HEK293T (cell line): ENCODE results near the gene MRAP.

Experiments
- CTCF ChIA-PET: fragments of 350-600 bp; formaldehyde crosslinking; extraction: SDS; loops from one replicate; lab custom pipeline; 2021; ENCODE audit warnings: antibody characterized with exemption, inconsistent platforms; lab: Yijun Ruan, JAX
- POLR2A ChIA-PET: fragments of 350-600 bp; formaldehyde crosslinking; extraction: SDS; loops from one replicate; lab custom pipeline; 2020; ENCODE audit warnings: antibody characterized with exemption, inconsistent platforms; lab: Yijun Ruan, JAX
- DNase-seq: peaks from one replicate; pipeline ENCODE4 v3.0.0; 2012; ENCODE audit warnings: mixed read lengths; ENCODE audit errors: extremely low spot score
- ARNT ChIP-seq: fragments of 450-650 bp; IDR thresholded peaks from 2 replicates; pipeline ENCODE4 v1.6.1; 2017; ENCODE audit warnings: mild to moderate bottlenecking
- BHLHE40 ChIP-seq: fragments of 450-650 bp; IDR thresholded peaks from 2 replicates; pipeline ENCODE4 v1.6.1; 2016; ENCODE audit warnings: mild to moderate bottlenecking, moderate library complexity, borderline replicate concordance
- CTBP1 ChIP-seq: fragments of 450-650 bp; IDR thresholded peaks from 2 replicates; pipeline ENCODE4 v1.6.1; 2016; ENCODE audit warnings: borderline replicate concordance
- ELF4 ChIP-seq: fragments of 450-650 bp; IDR thresholded peaks from 2 replicates; pipeline ENCODE4 v1.6.1; 2017; ENCODE audit warnings: antibody characterized with exemption
- FOXA1 ChIP-seq: fragments of 450-650 bp; IDR thresholded peaks from 2 replicates; pipeline ENCODE4 v1.6.1; 2016; ENCODE audit warnings: mild to moderate bottlenecking
- FOXK2 ChIP-seq: fragments of 450-650 bp; IDR thresholded peaks from 2 replicates; pipeline ENCODE4 v1.6.1; 2016; ENCODE audit warnings: mild to moderate bottlenecking
- FOXM1 ChIP-seq: fragments of 450-650 bp; IDR thresholded peaks from 2 replicates; pipeline ENCODE4 v1.6.1; 2017; ENCODE audit warnings: mild to moderate bottlenecking, borderline replicate concordance
- HDGF ChIP-seq: fragments of 450-650 bp; IDR thresholded peaks from 2 replicates; pipeline ENCODE4 v1.6.1; 2017; ENCODE audit warnings: antibody characterized with exemption, borderline replicate concordance
- L3MBTL2 ChIP-seq: fragments of 450-650 bp; conservative IDR thresholded peaks from 2 replicates; pipeline ENCODE4 v1.6.1; 2016; ENCODE audit warnings: mild to moderate bottlenecking
- LEF1 ChIP-seq: fragments of 450-650 bp; IDR thresholded peaks from 2 replicates; pipeline ENCODE4 v1.6.1; 2017; ENCODE audit warnings: mild to moderate bottlenecking, borderline replicate concordance
- NFRKB ChIP-seq: fragments of 450-650 bp; IDR thresholded peaks from 2 replicates; pipeline ENCODE4 v1.6.1; 2016; ENCODE audit warnings: mild to moderate bottlenecking, moderate library complexity
- SP1 ChIP-seq: fragments of 450-650 bp; IDR thresholded peaks from 2 replicates; pipeline ENCODE4 v1.6.1; 2017
- SUZ12 ChIP-seq: fragments of 450-650 bp; IDR thresholded peaks from 2 replicates; pipeline ENCODE4 v1.6.1; 2016; ENCODE audit warnings: mild to moderate bottlenecking
- TARDBP ChIP-seq: fragments of 450-650 bp; IDR thresholded peaks from 2 replicates; pipeline ENCODE4 v1.6.1; 2016
- ZNF384 ChIP-seq: fragments of 450-650 bp; IDR thresholded peaks from 2 replicates; pipeline ENCODE4 v1.6.1; 2016
- TF ChIP-seq, protein P1 (sequence below): fragments of 450-650 bp; IDR thresholded peaks from 2 replicates; pipeline ENCODE4 v1.6.1; 2016

MRAP gene

DNA sequence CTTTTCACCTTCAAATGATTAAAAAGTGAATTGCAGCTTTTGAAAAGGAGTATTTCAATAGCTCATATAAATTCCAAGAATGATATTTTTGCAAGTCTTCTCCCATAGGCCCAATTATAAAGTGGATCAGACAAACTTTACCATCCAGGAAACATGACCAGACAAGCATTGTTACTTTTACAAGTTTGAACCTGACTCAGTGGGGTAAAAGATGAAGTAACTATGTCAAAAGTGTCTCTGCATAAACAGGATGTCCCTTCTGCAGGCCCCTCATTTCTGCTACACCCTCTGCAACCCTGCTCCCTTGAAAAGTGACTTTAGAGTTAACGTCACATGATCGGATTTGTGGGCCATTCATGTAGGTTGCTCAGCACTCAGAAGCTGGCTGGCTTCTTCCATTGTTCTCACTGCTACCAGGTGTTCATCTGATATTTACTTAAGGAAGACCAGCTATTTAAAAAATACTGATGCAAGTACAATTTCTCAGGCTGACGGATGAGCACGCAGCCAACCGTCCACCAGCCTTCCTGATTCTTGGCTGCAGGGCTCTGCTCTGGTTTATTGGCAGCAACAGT is 61.8 kb downstream of the MRAP start:
- no peak for DNase-seq
- no peak for TF ChIP-seq CTBP1
- TF ChIP-seq ARNT: no peak
- no peak for TF ChIP-seq BHLHE40
- no peak for TF ChIP-seq FOXM1
- no peak for TF ChIP-seq ELF4
- no peak for TF ChIP-seq SUZ12
- TF ChIP-seq TARDBP: no peak
- TF ChIP-seq NFRKB: no peak
- no peak for TF ChIP-seq FOXA1
- TF ChIP-seq, protein P1, sequence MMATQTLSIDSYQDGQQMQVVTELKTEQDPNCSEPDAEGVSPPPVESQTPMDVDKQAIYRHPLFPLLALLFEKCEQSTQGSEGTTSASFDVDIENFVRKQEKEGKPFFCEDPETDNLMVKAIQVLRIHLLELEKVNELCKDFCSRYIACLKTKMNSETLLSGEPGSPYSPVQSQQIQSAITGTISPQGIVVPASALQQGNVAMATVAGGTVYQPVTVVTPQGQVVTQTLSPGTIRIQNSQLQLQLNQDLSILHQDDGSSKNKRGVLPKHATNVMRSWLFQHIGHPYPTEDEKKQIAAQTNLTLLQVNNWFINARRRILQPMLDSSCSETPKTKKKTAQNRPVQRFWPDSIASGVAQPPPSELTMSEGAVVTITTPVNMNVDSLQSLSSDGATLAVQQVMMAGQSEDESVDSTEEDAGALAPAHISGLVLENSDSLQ: no peak
- no peak for TF ChIP-seq HDGF
- TF ChIP-seq LEF1: no peak
- TF ChIP-seq FOXK2: no peak
- no peak for TF ChIP-seq SP1
- TF ChIP-seq L3MBTL2: no peak
- TF ChIP-seq ZNF384: no peak
- POLR2A ChIA-PET: no interaction called here
- CTCF ChIA-PET: interaction anchor here (1.2 kb wide), 1 partner anchor 25 kb away, joined by 4 read pairs; no protein-coding TSS in a partner anchor
